AML-193 (cell line): ENCODE measurements around the gene DNAJB2.

Source experiments
- DNase-seq, 2 experiments: peaks; one replicate each; lab custom pipeline; 2025; lab: John Stamatoyannopoulos, UW

DNAJB2 gene

DNA sequence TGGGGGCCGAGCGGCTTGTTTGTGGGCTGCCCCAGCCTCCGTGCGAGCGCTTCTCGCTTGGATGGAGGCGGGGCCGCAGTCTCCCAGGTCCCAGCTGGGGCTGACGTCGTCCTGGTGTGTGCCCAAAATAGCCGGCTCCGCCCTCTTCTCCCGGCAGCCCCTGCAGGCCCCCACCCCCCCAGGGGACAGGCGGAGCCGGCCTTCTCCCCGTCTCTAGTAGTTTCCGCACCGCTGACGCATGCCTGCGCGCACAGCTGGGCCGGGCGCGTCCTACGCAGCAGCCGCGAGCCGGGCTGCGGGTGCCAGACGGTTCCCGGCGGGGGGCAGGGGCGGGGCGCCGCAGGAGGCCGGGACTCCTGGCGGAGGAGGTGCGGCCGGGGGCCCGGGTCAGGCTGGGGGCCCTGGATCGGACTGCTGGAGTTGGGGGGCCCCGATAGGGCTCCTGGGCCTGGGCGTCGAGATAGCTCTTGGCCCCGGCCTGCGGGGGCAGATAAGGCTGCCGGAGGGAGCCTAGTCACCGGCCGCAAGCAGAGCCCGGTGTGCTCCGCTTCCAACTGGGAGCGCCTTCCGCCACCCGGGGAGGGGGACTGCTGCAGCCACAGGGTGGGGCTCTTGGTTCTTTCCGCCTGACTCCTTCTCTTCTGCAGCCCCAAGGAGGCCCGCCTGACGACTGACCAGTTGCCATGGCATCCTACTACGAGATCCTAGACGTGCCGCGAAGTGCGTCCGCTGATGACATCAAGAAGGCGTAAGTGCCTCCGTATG is at the start of gene DNAJB2:
DNAJB2 (plus strand) TSS at position 216 of the 765 bp plus-strand sequence; CDS start at position 684, 468 bp downstream.
- peak; percentile 89 to 93 for DNase-seq

- DNase-seq: peak in 1 of 2 experiments; percentile 10
Measured at GRCh38 chr2:219230059-219230540, 49.1 kb upstream of the DNAJB2 start.

DNA sequence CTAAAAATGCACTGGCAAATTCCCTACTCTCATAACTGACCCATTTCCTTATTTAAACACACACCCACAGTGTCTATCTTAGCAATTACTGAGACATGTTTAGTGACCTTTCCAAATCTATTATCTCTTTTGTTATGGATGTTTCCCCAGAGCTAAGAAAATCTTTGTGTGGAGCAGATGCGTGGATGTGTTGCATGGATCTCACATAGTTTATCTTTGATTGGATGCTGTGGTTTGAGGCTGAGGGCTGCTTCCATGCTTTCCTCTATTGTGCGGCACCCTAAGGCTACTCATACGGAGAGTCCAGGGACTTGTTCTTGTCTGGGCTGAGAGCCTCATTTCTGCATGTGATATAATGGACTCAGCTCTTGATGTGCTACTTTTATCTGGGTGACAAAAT is 44.8 kb upstream of the DNAJB2 start:
- DNase-seq: no peak

DNA sequence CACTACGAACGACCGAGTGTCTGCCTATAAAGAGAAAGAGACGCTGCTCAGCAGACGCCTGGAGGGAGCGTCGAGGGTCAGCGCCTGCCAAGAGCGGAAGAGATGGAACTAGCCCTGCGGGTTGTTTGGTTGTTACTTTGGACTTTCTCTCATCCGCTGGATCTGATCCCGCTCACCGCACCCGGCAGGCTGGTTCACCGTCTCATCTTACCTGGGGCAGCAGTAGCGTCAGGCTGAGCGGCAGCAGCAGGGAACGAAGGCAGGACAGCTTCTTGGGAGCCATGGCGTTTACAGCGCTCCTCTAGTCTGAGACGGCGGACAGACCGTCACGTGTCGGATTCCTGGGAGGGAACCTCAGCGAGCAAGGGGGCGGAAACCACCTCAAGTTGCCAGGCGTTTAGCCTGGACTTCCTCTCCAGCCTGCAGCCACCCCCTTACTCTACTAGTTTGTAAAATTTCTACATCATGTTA is 35.8 kb upstream of the DNAJB2 start:
- DNase-seq: no peak

DNA sequence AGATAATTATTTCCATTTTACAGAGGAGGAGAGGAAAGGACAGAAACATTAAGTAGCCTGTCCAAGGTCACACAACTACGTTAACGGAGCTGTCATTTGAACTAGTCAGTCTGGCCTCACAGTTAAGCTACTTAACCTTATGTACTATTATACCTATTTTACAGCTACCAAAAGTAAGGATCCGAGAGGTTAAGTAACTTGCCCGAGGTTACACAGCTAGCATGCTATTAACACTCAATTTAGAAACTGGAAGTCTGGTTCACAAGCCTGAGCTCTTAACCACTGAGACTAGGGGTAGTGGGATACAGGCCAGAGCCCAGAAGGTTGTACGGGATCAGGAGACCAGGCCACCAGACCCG is 34.4 kb upstream of the DNAJB2 start:
- no peak for DNase-seq

GRCh38 chr2:219245148-219245898 is 33.8 kb upstream of the DNAJB2 start, which contains the start of the genes GLB1L and STK16:
GLB1L (minus strand) TSS chr2:219245444; CDS start chr2:219243573, 1,871 bp downstream.
STK16 (plus strand) TSS chr2:219245479; CDS start chr2:219246000, 521 bp downstream.
- DNase-seq: peak; percentile 69 to 71

GRCh38 chr2:219245899-219246230 is 33.3 kb upstream of the DNAJB2 start:
- no peak for DNase-seq

- DNase-seq: no peak
Measured at GRCh38 chr2:219246559-219246958, 32.6 kb upstream of the DNAJB2 start.

- peak; percentile 49 to 52 for DNase-seq
Measured at GRCh38 chr2:219247678-219248642, 31.2 kb upstream of the DNAJB2 start.

- DNase-seq: no peak
Measured at GRCh38 chr2:219248845-219249202, 30.3 kb upstream of the DNAJB2 start.

GRCh38 chr2:219249203-219249980 is 29.8 kb upstream of the DNAJB2 start:
- DNase-seq: peak; percentile 82 to 84

DNA sequence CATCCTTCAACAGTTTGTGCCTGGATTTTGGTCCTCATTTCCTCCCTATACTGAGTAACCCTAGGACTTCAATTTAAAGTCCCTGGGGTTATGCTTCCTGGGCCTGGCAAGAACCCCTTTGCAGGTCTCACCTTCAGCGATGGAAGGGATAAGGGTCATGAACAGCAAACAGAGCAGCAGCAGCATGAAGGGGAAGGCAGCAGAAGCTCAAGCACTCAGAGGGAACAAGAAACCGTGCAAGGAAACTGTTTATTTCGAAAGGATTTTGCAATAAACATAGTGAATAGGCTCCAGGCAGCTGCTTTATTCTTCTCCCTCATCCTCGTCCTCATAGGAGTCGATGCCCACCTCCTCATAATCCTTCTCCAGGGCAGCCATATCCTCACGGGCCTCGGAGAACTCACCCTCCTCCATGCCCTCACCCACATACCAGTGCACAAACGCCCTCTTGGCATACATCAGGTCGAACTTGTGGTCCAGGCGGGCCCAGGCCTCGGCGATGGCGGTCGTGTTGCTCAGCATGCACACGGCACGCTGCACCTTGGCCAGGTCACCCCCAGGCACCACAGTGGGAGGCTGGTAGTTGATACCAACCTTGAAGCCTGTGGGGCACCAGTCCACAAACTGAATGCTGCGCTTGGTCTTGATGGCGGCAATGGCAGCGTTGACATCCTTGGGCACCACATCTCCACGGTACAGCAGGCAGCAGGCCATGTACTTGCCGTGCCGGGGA is 29.0 kb upstream of the DNAJB2 start:
- peak; percentile 58 to 69 for DNase-seq

DNA sequence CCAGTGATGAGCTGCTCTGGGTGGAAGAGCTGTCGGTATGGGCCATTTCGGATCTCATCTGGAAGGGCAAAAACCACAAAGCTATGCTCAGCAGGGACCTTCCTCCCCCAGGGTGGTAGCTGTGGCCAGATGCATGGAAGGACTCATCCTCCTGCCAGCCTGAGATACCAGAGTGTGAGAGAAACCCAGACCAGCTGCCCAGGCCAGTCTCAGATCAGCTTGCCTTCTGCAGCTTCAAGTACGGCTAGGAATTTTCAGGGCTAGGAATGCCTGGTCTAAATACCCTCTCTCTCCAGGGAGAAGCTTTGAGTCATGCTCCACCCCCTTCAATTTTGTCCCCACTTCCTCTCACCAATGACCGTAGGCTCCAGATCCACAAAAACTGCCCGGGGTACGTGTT is 27.5 kb upstream of the DNAJB2 start:
- no peak for DNase-seq

GRCh38 chr2:219252084-219252483 is 27.1 kb upstream of the DNAJB2 start:
- no peak for DNase-seq

- DNase-seq: no peak
Measured at GRCh38 chr2:219252570-219252899, 26.6 kb upstream of the DNAJB2 start.

- peak; percentile 39 to 42 for DNase-seq
Measured at GRCh38 chr2:219252900-219253752, 26.0 kb upstream of the DNAJB2 start, which contains the start of gene TUBA4B. TUBA4B (plus strand) TSS chr2:219253243; CDS start chr2:219253408, 165 bp downstream.

DNA sequence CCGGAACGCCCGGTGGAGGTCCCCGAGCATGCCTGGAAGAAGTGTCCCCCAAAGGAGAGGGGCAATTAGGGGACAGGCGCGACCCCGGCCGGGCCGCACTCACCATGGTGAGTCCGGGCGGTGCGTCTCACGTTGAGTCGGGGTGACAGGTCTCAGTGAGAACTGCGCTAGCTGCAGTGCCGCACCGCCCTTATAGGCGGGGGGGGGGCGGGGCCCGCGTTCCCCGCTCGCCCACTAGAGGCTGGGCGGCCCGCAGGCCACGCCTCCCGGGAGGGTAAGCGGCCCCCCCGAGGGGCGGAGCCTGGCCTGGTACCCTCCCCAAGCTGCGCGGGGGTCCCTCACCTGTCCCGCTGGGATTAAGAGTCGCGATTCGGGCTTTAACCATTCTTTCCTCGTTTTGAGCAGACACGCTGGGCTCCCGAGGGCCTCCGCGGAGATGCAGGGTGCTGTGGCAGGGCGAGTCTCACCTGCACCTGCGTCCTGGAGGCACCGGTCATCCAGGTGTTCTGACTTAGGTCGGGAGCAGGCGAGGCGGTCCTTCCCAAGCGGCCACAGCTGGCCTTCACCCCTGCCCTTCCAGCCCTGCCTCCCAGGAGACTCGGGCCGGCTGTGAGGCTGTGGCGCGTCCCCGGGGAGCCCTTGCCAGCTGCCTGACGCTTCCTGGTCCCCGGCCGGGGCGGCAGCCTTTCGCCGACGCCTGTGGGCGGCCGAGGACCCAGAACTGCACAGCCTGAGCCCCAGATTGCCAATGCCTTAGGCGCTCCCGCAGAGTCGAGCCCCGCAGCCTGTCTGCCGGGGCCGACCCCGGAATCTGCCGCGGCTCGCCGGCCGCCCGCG is 25.2 kb upstream of the DNAJB2 start, which contains the start of gene TUBA4A:
TUBA4A (minus strand) TSS at position 166 of the 837 bp plus-strand sequence; CDS start at position 106, 60 bp downstream.
- DNase-seq: peak; percentile 58 to 62

- peak; percentile 74 to 76 for DNase-seq
Measured at GRCh38 chr2:219254590-219255201, 24.5 kb upstream of the DNAJB2 start.
